GM21367 (cell line): Measurements from ENCODE around the gene PDIA4.
"Not testable (repeated sequence)": the region's sequence is repeated elsewhere in the genome, so short reads cannot be mapped to it uniquely, and the experiment has no call there.

Source experiments
- ATAC-seq: cut with Tn5 transposase; IDR thresholded peaks from one replicate; pipeline ENCODE4 v1.9.1; 2021; ENCODE audit not compliant: unreplicated experiment

Gene PDIA4

GRCh38 chr7:149038641-149039040, 10.3 kb upstream of the PDIA4 start:
- ATAC-seq, result not testable (repeated sequence)

GRCh38 chr7:149036676-149037075, 8.4 kb upstream of the PDIA4 start:
- no peak for ATAC-seq

DNA sequence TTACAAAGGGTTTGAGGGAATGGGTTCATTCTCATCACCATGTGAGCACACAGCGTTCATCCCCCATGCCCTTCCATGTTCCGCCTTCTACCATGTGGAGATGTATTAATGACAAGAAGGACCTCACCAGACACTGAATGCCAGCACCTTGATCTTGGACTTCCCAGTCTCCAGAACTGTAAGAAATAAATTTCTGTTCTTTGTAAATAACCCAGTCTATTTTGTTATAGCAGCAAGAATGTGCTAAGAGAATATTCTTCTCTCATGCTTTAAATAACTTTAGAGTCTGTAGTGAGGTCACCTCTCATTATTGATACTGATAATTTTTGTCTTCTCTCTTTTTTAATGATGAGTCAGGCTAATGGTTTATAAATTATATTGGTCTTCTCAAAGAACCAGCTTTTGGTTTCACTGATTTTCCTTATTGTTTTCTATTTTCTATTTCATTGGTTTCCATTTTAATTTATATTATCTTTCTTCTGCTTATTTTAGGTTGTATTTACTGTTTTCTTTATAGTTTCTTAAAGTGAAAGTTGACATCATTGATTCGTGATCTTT, 3.1 kb upstream of the PDIA4 start:
- no peak for ATAC-seq

DNA sequence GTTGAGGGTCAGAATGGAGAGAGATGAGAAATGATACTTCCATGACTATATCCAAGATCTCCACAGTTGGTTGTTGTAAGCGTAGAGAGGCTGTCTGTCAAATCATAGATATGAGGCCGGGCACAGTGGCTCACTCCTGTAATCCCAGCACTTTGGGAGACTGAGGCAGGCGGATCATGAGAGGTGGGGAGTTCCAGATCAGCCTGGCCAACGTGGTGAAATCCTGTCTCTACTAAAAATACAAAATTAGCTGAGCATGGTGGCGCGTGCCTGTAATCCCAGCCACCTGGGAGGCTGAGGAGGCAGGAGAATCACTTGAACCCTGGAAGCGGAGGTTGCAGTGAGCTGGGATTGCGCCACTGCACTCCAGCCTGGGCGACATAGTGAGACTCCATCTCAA, 2.1 kb upstream of the PDIA4 start:
- not testable (repeated sequence) for ATAC-seq

DNA sequence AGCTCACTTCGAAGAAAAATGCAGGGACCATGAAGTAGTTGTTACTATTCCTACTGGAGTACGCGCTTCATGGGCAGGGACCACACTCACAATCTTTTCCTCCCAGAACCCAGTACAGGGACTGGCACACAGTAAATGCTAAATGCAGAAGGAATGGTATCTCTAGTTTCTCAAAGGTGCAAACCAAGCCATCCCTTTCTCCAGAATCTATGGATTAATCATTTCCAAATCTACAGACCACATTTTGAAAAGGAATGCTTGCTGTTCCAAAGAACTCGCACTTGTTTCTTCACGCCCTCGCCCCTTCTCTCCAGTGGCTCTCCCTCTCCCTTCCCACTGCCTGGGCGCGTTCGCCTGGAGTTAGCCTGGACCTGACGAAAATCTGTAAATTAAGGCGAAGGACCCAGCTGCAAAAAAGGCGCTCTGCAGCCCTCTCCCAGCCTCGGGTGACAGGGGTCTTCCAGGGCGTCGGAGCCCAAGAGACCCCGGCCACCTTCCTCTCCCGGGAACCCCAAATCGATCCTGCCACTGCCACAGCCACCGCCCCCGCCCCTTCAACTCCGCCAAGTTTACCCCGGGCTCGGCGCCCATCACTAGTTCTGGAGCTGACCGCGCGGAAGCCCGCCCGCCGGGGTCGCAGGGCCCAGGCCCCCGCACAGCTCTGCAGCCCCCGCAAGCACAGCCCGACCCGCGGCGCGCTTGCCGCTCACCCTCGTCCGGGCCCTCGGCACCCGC, 527 bp downstream of the PDIA4 start:
- peak; percentile 0 for ATAC-seq

DNA sequence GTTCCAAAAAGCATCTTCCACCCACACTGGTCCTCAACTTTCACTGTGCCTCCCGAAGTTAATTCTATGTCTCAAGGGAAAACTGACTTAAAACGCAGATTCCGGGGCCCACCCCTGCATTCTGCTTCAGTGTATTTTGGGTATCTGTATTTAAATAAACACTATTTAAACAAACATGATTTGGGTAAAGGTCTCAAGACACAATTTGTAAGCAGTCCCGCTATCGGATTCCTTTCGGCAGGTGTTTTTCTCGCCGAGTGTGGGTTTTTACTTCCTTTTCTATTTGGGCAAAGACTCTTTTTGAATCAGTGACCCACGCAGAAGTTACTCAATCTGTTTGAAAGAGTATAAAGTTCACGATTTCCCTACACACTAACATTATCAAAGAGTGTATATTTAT, 1.2 kb downstream of the PDIA4 start:
- ATAC-seq, result no peak

GRCh38 chr7:149023662-149024061, 4.6 kb downstream of the PDIA4 start:
- no peak for ATAC-seq

DNA sequence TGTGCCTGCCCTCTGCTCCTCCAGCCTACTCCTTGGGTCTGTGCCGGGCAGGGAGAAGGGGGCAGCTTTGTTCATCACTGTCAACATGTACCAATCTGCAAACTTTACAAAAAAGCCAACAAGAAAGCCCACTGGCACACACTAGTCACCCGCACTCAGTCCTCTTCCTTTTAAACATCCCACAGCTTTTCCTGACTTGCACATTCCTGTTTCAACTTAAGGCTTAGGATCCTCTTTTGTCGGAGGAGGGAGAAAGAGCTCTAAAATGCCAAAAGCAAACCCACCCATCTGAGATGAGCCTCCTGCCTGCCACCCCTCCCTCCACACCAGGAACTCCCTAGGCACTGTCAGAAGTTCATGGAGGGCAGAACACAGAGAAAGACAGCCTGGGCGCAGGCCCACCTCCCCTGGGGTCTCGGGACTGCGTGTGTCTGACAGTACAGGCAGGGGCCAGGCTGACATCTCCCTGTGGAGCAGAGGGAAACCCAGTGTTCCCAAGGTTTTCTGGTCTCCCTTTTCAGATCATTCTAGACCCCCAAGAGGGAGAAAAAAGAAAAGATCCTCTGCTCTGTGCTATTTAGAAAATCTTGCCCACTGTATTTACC, 5.4 kb downstream of the PDIA4 start:
- ATAC-seq, result no peak

DNA sequence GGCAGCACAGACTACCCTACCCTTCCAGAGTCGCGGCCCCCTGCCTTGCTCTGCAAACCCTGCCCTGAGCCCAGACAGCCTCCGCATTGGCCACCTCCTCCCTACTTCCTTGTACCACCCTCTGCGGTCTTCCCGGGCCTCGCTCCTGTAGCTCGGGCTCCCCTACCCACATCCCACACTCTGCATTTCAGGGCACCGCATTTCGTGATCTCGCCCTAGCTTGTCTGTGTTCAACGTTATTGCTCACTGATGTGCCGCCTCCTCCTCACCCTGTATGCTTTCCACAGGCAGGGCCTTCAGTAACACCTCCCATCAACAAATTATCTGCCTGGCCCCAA, 6.6 kb downstream of the PDIA4 start:
- no peak for ATAC-seq

DNA sequence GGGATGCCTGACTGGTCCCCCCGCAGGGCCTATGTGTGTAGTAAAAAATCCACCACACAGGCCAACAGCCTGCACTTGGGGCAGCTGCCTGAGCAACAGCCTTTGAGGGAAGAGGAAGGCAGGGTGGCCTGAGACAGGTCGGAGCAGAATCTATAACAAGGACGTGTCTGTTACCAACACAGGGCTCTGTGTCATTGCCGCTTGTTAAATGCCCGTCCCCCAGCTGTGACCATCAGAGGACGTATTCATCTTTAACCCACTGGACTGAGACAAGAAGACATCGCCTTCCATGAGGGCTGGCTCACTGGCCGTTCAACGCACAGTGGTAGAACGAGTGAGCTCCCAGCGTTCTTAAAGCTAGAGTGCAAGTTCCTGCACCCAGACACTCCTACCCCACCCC, 7.8 kb downstream of the PDIA4 start:
- no peak for ATAC-seq

DNA sequence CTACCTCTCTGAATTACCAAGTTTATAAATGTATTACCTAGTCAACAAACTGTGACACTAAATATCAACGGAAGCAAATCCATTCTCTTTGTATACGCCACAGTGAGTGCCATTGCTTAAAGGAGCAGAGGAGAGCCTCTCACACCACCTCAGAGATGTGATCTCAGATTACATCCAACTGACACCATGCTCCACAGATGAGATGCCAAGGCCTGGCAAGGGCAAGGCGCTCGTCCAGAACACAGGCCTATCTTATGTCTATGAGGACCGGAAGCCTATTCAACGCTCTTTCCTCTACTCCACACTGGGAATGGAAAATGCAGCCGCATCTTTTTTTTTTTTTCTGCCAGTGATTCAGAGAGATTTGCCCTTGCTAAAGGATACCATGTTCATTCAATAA, 11.4 kb downstream of the PDIA4 start:
- ATAC-seq, result no peak

DNA sequence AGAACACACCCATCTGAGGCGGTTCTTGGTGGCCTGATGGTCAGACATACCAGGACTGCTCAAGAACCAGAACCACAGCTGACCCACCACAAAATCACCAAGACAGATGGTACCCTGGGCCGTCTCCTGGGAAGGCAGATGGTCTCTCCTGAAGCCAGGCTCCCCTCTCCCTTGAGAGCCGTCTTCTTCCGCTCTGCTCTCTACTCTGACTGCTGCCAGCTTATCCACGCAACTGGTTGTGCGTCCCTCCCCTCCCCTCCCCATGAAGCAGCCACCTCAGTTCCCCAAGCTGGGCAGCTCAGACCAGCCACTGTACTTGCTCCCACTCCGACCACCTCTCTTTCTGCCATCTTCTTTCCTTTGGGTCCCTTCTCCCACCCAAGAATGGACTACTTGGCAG, 14.0 kb downstream of the PDIA4 start:
- no peak for ATAC-seq

DNA sequence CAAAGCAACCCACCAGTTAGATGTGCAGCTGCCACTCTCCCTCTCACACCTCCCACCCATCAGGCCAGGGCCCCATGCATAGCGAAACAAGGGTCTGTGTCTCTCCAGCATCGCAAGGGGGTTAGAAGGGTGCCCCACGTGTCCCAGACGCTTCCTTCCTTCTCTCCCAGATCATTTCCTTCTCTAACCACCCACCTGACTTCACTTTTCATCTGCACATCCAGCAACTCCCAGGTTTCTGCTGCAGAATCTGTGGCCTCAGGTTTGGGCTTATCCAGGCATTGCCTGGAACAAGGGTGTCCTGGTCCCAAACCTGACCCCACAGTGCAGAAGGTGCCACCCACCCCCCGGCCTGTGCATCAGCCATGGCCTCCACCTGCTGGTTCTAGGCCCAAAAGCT, 14.4 kb downstream of the PDIA4 start:
- ATAC-seq, result no peak

DNA sequence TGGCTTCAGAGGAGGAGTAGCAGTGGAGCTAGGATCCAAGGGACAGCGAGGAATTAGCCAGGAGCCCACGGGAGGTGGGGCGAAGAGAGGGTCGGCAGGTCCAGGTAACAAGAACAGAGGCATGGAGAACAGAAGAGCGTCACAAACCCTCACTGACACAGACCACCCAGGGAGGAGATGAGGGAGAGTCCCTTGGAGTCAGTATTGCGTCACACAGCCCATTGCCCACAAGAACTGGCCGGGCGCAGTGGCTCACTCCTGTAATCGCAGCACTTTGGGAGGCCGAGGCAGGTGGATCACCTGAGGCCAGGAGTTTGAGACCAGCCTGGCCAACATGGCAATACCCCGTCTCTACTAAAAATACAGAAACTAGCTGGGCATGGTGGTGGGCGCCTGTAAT, 15.6 kb downstream of the PDIA4 start:
- not testable (repeated sequence) for ATAC-seq

- ATAC-seq, result no peak
Observed at GRCh38 chr7:149011491-149011890, 16.8 kb downstream of the PDIA4 start.

DNA sequence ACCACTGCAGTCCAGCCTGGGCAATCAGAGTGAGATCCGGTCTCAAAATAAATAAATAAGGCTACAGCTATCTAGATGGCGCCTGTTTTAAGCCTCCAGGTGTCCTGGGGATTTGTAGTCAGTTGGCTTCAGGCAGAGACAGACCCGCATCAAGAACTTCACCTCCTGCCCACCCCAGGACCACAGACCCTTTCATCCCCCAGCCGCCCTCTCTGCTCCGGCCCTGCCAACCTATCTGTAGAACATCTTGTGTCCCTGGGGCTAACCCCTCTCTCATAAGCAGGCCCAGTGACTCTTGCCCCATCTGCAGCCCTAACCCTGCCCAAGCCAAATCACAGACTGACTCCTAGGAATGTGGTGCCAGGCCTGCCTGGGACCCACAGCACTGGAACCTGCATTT, 17.9 kb downstream of the PDIA4 start:
- ATAC-seq, result no peak

- no peak for ATAC-seq
Observed at GRCh38 chr7:149009527-149009926, 18.8 kb downstream of the PDIA4 start.

GRCh38 chr7:149007611-149008010, 20.7 kb downstream of the PDIA4 start:
- ATAC-seq, result no peak

- ATAC-seq, result no peak
Observed at GRCh38 chr7:149007146-149007545, 21.2 kb downstream of the PDIA4 start.

GRCh38 chr7:149006345-149006725, 22.0 kb downstream of the PDIA4 start:
- no peak for ATAC-seq

GRCh38 chr7:149005427-149006344, 22.6 kb downstream of the PDIA4 start:
- peak; percentile 55 for ATAC-seq
